Calu3 (cell line): ENCODE results near the gene SMLR1. TPM values are rescaled to one million over a fixed set of nuclear protein-coding genes. Genes with fewer than 3 reads are reported as not detected.

Experiments
- BruUV-seq: library from RNA; stranded (reverse); fragments of 400-500 nt; replicated peaks from 2 replicates; lab custom pipeline; 2021; lab: Mats Ljungman, UMichigan
- CTCF ChIA-PET: fragments of 300-600 bp; sonication (Branson Sonifier 250); formaldehyde crosslinking; loops from one replicate; lab custom pipeline; 2022; ENCODE audit warnings: antibody characterized with exemption; lab: Charles Lee
- DNase-seq: peaks from one replicate; pipeline ENCODE4 v3.0.0; 2022
- H3K27ac Mint-ChIP-seq: one replicate; pipeline ENCODE4 v1.8.0; 2022; ENCODE audit warnings: mixed read lengths; ENCODE audit not compliant: unreplicated experiment
- H3K27me3 Mint-ChIP-seq: one replicate; pipeline ENCODE4 v1.8.0; 2022; ENCODE audit warnings: mixed read lengths; ENCODE audit not compliant: unreplicated experiment
- H3K36me3 Mint-ChIP-seq: one replicate; pipeline ENCODE4 v1.8.0; 2022; ENCODE audit warnings: mild to moderate bottlenecking, moderate library complexity, mixed read lengths; ENCODE audit not compliant: insufficient read depth, unreplicated experiment
- H3K4me1 Mint-ChIP-seq: one replicate; pipeline ENCODE4 v1.8.0; 2022; ENCODE audit warnings: mild to moderate bottlenecking, low read depth, mixed read lengths; ENCODE audit not compliant: unreplicated experiment
- H3K4me3 Mint-ChIP-seq: one replicate; pipeline ENCODE4 v1.8.0; 2022; ENCODE audit warnings: mild to moderate bottlenecking, low read depth, moderate library complexity, mixed read lengths; ENCODE audit not compliant: unreplicated experiment
- H3K9me3 Mint-ChIP-seq: one replicate; pipeline ENCODE4 v1.8.0; 2022; ENCODE audit warnings: low read depth, mixed read lengths; ENCODE audit not compliant: unreplicated experiment
- intact Hi-C: fragments of 100-400 bp; cut with micrococcal nuclease; formaldehyde crosslinking; loops from one replicate; pipeline ENCODE4 v1.10.0; 2022; ENCODE audit not compliant: unreplicated experiment
- total RNA-seq: library from RNA; stranded (reverse); gene quantifications from 2 replicates; pipeline ENCODE4 v1.2.3, GENCODE V29; 2022
- TF ChIP-seq, protein P1 (sequence below): fragments of 200-600 bp; IDR thresholded peaks from one replicate; pipeline ENCODE4 v1.8.0; 2022; ENCODE audit warnings: antibody characterized with exemption; ENCODE audit not compliant: unreplicated experiment

The SMLR1 gene
- total RNA-seq, 1 experiment from 2014 or later, result not detected

DNA sequence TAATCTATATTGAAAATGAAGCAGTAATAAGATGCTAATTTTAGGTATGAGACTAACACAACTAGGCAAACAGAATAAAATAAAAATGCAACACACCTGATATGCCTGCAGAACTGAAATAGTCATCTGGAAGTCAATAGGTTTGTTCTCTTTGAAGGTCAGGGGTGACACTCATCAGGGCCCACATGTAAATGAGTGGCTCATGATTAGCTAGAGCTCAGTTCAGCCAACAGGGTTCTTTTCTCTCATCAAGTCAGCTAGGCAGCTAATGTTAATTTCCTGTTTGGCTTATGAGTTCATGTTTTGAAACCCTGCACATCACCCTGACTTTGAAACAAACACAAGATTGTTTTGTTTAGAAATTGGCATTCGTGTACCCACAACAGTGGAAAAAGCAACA, 23.8 kb downstream of the SMLR1 start:
- intact Hi-C loops, result no loop called here
- Mint-ChIP-seq H3K36me3 (peaks cover 4% of the 10 kb centered on the region), H3K4me1 (peaks cover 7% of the 10 kb centered on the region), H3K4me3 (no peak overlapping the region), H3K27me3 (no peaks in the 10 kb centered on the region), H3K9me3 (no peaks in the 10 kb centered on the region), H3K27ac (no peak overlapping the region)
- TF ChIP-seq, protein P1, sequence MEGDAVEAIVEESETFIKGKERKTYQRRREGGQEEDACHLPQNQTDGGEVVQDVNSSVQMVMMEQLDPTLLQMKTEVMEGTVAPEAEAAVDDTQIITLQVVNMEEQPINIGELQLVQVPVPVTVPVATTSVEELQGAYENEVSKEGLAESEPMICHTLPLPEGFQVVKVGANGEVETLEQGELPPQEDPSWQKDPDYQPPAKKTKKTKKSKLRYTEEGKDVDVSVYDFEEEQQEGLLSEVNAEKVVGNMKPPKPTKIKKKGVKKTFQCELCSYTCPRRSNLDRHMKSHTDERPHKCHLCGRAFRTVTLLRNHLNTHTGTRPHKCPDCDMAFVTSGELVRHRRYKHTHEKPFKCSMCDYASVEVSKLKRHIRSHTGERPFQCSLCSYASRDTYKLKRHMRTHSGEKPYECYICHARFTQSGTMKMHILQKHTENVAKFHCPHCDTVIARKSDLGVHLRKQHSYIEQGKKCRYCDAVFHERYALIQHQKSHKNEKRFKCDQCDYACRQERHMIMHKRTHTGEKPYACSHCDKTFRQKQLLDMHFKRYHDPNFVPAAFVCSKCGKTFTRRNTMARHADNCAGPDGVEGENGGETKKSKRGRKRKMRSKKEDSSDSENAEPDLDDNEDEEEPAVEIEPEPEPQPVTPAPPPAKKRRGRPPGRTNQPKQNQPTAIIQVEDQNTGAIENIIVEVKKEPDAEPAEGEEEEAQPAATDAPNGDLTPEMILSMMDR, result no peak
- CTCF ChIA-PET, result no interaction called here
- DNase-seq, result no peak
- BruUV-seq, result no TSS peak

DNA sequence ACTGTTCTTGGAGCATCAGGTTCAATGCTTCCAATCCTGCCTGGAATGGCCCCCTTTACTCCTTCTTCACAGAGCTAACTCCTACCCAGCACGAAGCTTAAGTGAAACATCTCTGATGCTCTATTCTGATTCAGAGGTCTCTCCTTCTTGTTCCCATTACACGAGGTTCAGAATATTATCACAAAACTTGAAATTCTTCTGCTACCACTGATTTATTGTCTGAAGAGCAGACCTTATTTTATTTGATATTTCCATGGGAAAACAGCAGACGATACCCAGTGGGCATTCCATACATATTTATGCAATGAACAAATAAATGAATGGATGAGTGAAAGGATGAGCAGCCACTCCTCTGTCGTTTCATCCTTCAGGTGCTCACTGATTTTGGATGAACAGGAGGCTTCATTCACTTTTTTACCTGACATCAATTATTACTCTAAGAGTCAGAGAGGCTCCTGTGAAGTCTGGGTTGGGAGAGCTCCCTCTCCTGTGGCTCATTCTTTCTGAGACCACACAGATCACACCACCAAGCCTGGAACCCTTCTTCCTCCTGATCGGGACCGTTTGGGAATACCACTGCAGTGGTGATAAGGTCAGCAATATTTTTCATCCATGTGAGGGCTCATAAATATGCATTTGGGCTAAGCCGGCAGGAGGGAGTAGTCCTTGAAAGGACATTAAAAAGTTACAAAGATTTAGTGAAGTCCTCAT, 25.8 kb downstream of the SMLR1 start:
- DNase-seq, result no peak
- TF ChIP-seq, protein P1, result no peak
- CTCF ChIA-PET, result interaction anchor here (0.5 kb wide), 1 partner anchor 38 kb away, joined by 3 read pairs; no protein-coding TSS in a partner anchor

DNA sequence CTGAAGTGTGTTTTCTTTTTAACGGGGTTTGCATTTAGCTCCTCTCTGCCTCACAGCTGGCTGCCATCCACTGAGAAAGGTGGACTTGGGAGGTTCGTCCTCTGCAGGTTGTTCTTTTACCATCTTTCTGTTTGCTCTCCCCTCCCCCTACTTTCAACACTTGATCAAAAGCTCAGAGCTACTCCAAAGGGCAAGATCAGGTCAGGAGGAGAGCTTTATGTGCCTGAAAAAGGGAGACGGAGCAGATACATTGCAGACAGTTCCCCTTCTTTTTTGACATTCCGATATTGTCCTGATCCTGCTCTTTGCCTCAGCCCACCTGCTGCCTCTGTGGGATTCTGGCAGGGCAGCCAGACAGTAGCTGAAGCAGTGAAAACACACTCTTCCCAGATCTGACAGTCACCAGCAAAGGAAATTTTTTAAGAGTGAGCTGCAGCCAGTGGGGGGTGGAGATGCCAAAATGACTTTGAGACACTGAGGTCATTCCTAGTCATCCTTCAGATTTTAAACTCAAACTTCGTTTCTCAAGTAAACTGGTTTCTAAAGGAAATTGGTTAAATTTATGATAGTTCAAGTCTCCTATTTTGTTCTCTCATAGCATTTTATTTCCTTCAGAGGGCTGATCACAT, 26.5 kb downstream of the SMLR1 start:
- intact Hi-C loops, result no loop called here
- Mint-ChIP-seq H3K27ac (no peak overlapping the region), H3K9me3 (no peaks in the 10 kb centered on the region), H3K4me3 (no peak overlapping the region), H3K36me3 (peaks cover 9% of the 10 kb centered on the region), H3K4me1 (peaks cover 7% of the 10 kb centered on the region), H3K27me3 (no peaks in the 10 kb centered on the region)
- DNase-seq, result no peak
- BruUV-seq, result no TSS peak
- TF ChIP-seq, protein P1, result no peak
- CTCF ChIA-PET, result no interaction called here

More for the DNA sequence above, 25.8 kb downstream of the SMLR1 start:
- intact Hi-C loops, result no loop called here
- BruUV-seq, result no TSS peak
- Mint-ChIP-seq H3K4me1 (peaks cover 7% of the 10 kb centered on the region), H3K4me3 (no peak overlapping the region), H3K9me3 (no peaks in the 10 kb centered on the region), H3K27me3 (no peaks in the 10 kb centered on the region), H3K27ac (no peak overlapping the region), H3K36me3 (peaks cover 9% of the 10 kb centered on the region)

DNA sequence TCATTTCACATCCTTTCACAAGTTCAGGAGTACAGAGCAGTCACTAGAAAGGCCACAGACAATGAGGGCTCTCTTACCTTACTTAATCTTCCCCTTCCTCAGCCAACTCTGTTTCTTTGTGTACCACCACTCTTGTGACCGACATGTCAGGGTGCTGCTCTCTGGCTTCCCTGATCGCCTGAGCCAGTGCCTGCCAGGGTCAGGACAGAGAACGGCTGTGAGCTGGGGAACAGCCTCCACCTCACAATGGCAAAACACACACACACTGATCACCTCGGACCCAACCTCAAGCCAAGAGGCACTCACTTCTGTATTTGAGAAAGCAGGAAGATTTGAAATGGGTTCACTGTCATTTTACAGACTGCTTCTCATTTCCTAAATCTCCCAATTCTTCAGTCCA, 30.8 kb downstream of the SMLR1 start:
- no peaks in the 10 kb centered on the region for H3K27me3 Mint-ChIP-seq
- H3K36me3 Mint-ChIP-seq, result peaks cover 26% of the 10 kb centered on the region
- intact Hi-C loops, result no loop called here
- H3K4me3 Mint-ChIP-seq, result no peak overlapping the region
- no peak overlapping the region for H3K27ac Mint-ChIP-seq
- DNase-seq, result no peak
- CTCF ChIA-PET, result interaction anchor here (0.6 kb wide), 1 partner anchor 171 kb away, joined by 4 read pairs; no protein-coding TSS in a partner anchor
- no peaks in the 10 kb centered on the region for H3K9me3 Mint-ChIP-seq
- no TSS peak for BruUV-seq
- H3K4me1 Mint-ChIP-seq, result no peaks in the 10 kb centered on the region
- TF ChIP-seq, protein P1, result no peak
